ENCODE data around the gene PRIMPOL.
A peak's percentile ranks its signal among the peaks of the same experiment; 100 is the strongest.

Gene PRIMPOL

DNA sequence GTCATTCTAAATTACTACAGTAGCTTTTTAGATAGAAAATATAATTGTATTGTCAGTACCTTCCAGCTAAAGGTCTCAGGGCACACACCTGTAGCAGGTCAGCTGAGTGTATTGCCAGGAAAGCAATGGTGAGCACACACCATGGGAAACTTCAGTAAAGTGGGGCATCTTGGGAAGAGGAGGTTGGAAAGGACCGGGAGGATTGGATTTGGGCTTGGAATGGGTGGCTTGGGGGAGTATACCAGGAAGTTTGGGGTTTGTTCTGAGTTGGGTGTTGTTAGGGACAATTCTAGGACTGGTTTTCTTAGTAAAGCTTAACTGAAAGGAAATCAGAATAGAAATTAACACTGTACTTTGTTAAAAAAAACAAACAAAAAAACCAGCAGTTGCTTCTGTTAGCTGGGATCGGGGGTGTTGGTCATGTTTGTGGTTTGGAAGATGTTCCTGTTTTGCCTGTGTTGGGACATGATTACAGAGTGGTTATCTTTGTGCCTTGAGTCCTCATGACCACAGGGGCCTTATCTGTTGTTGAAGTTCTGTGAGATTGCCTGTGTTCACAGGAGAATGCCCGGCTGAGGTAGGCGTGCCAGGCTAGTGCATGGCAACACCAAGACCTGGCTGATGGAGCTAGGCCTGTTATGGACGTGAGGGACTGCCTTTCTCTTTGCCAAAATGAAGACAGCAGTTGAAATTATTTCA lies 35.1 kb downstream of the PRIMPOL start:
- peak; percentile 47; the same call in 2 of the 3 replicates for ATAC-seq (ENCODE audit: insufficient read depth, low read depth)
- no peak overlapping the region for H3K9ac ChIP-seq (ENCODE audit: low read depth, low read length)
- no peak for TF ChIP-seq EZH2 (IDR thresholded peaks at IDR 0.05; ENCODE audit: borderline replicate concordance, low read depth, low read length, severe bottlenecking)
- TF ChIP-seq CTCF (IDR thresholded peaks at IDR 0.05; ENCODE audit: borderline replicate concordance, extremely low read depth, low read length, poor library complexity, severe bottlenecking) = no peak
- peaks cover 11% of the 10 kb centered on the region; the same call in 1 of the 2 replicates for H3K36me3 ChIP-seq (ENCODE audit: insufficient read depth, low read length)
- H3K4me2 ChIP-seq (ENCODE audit: insufficient read depth, low read length) = no peak overlapping the region
- no peak overlapping the region for H3K4me3 ChIP-seq (ENCODE audit: low read depth in 1 of 2, low read length in 2 of 2)
- no peaks in the 10 kb centered on the region for H3K27me3 ChIP-seq (ENCODE audit: insufficient read depth, low read length, poor library complexity)
- peak overlapping the region; percentile 35; the same call in 1 of the 2 replicates for H3K27ac ChIP-seq (ENCODE audit: low read length)
- no peaks in the 10 kb centered on the region for H4K20me1 ChIP-seq (ENCODE audit: insufficient read depth, low read length)
- no peaks in the 10 kb centered on the region for H3K9me3 ChIP-seq (ENCODE audit: insufficient read depth, low read length, severe bottlenecking)
- H3K4me1 ChIP-seq (ENCODE audit: insufficient read depth, low read length) = peaks cover 7% of the 10 kb centered on the region; the same call in 1 of the 2 replicates
- H2AFZ ChIP-seq (ENCODE audit: low read depth, low read length) = no peak overlapping the region
- H3K79me2 ChIP-seq (ENCODE audit: insufficient read depth, low read length) = no peaks in the 10 kb centered on the region
- no peak for DNase-seq

GRCh38 chr4:184688005-184688404 lies 38.5 kb downstream of the PRIMPOL start:
- no peak for TF ChIP-seq CTCF (IDR thresholded peaks at IDR 0.05; ENCODE audit: borderline replicate concordance, extremely low read depth, low read length, poor library complexity, severe bottlenecking)
- TF ChIP-seq EZH2 (IDR thresholded peaks at IDR 0.05; ENCODE audit: borderline replicate concordance, low read depth, low read length, severe bottlenecking) = no peak
- Histone ChIP-seq H3K4me1 (ENCODE audit: insufficient read depth, low read length) (peaks cover 7% of the 10 kb centered on the region; the same call in 1 of the 2 replicates), H3K4me2 (ENCODE audit: insufficient read depth, low read length) (no peak overlapping the region), H3K4me3 (ENCODE audit: low read depth in 1 of 2, low read length in 2 of 2) (no peak overlapping the region), H3K27me3 (ENCODE audit: insufficient read depth, low read length, poor library complexity) (no peaks in the 10 kb centered on the region), H3K79me2 (ENCODE audit: insufficient read depth, low read length) (no peaks in the 10 kb centered on the region), H3K9ac (ENCODE audit: low read depth, low read length) (no peak overlapping the region), H2AFZ (ENCODE audit: low read depth, low read length) (no peak overlapping the region), H4K20me1 (ENCODE audit: insufficient read depth, low read length) (no peaks in the 10 kb centered on the region), H3K27ac (ENCODE audit: low read length) (no peak overlapping the region), H3K9me3 (ENCODE audit: insufficient read depth, low read length, severe bottlenecking) (no peaks in the 10 kb centered on the region), H3K36me3 (ENCODE audit: insufficient read depth, low read length) (peaks cover 15% of the 10 kb centered on the region; the same call in 1 of the 2 replicates)
- no peak for DNase-seq
- no peak for ATAC-seq (ENCODE audit: insufficient read depth, low read depth)

- Histone ChIP-seq H3K9me3 (ENCODE audit: insufficient read depth, low read length, severe bottlenecking) (no peaks in the 10 kb centered on the region), H3K4me1 (ENCODE audit: insufficient read depth, low read length) (peaks cover 7% of the 10 kb centered on the region; the same call in 1 of the 2 replicates), H2AFZ (ENCODE audit: low read depth, low read length) (no peak overlapping the region), H4K20me1 (ENCODE audit: insufficient read depth, low read length) (no peaks in the 10 kb centered on the region), H3K79me2 (ENCODE audit: insufficient read depth, low read length) (no peaks in the 10 kb centered on the region), H3K4me3 (ENCODE audit: low read depth in 1 of 2, low read length in 2 of 2) (no peak overlapping the region), H3K9ac (ENCODE audit: low read depth, low read length) (no peak overlapping the region), H3K36me3 (ENCODE audit: insufficient read depth, low read length) (peaks cover 20% of the 10 kb centered on the region), H3K27me3 (ENCODE audit: insufficient read depth, low read length, poor library complexity) (no peaks in the 10 kb centered on the region), H3K4me2 (ENCODE audit: insufficient read depth, low read length) (no peak overlapping the region), H3K27ac (ENCODE audit: low read length) (no peak overlapping the region)
- TF ChIP-seq EZH2 (IDR thresholded peaks at IDR 0.05; ENCODE audit: borderline replicate concordance, low read depth, low read length, severe bottlenecking) = no peak
- TF ChIP-seq CTCF (IDR thresholded peaks at IDR 0.05; ENCODE audit: borderline replicate concordance, extremely low read depth, low read length, poor library complexity, severe bottlenecking) = no peak
- no peak for DNase-seq
- no peak for ATAC-seq (ENCODE audit: insufficient read depth, low read depth)
These were observed 38.9 kb downstream of the PRIMPOL start for GRCh38 chr4:184688447-184688846.
